CD4-positive, alpha-beta T cell treated with Interleukin-15 for 1 hour (primary cell): ENCODE data around the gene SUDS3.

Experiments used
- DNase-seq: peaks from one replicate; pipeline ENCODE4 v3.0.0-alpha.2; 2020

Gene SUDS3

GRCh38 chr12:118456741-118457140, 80.4 kb downstream of the SUDS3 start:
- no peak for DNase-seq

DNA sequence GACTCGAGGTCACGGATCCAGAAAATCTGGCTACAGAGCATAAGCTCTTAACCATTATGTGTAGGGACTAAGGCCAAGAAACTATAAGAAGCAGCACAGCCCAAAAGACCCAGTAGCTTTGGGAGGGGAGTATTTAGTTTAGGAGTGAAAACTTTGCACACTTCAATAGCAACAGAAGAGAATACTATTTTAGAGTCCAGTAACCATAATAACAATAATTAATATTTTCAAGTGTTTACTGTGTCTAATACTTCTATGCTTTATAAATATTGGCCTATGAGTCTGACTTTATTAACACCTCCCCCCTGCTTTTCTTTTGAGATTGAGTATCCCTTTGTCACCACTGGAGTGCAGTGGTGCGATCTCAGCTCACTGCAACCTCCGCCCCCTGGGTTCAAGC, 82.8 kb downstream of the SUDS3 start:
- no peak for DNase-seq

DNA sequence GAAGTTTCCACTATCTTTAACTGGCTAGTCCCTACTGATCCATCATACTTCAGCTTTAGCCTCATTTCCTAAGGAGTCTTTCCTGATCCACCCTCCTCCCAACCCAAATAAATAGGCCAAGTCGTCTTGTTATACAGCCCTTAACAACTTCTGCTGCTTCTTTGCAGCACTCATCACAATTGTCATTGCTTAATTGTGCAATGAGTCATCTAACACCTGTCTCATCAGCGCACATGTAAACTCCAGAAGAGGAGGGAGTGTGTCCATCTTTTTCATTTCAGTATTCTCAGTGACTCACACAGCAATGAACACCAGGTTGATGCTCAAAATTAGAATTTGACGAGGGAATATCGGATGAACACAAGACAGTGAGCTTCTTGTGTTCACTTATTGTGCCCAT, 87.3 kb downstream of the SUDS3 start:
- no peak for DNase-seq

DNA sequence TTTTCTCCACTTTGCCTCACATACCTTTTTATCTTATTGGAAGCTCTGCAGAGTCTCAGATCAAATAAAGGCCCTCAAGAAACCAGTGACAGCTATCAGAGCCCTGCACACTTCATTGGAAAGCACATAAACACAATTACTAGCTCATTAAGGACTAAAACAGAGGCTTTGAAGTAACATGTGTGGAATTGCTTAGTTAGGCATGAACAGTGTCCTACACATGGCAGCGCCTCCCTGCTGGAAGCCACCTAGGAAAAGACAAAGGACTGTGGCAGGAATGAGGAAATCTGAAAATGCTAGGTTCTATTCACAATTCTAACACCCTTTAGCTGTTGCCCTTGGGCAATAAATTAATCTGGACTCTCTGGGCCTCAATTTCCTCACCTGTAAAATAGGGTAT, 89.4 kb downstream of the SUDS3 start:
- no peak for DNase-seq
